Astrocyte (in vitro differentiated cells and primary cell): Measurements from ENCODE around the gene RRP1.

Experiments
- CTCF ChIP-seq: IDR thresholded peaks from 2 replicates; pipeline ENCODE4 v1.5.1; 2011; ENCODE audit warnings: low read depth, mild to moderate bottlenecking, inconsistent platforms, low read length, moderate library complexity; ENCODE audit not compliant: insufficient read depth
- EZH2 ChIP-seq: IDR thresholded peaks from 2 replicates; pipeline ENCODE4 v1.6.1; 2012; ENCODE audit warnings: mild to moderate bottlenecking, low read length, inconsistent platforms; ENCODE audit not compliant: insufficient read depth

- TF ChIP-seq CTCF (no peak), EZH2 (no peak)
Observed at GRCh38 chr21:43743947-43744346, 45.4 kb upstream of the RRP1 start.
